Measurements from ENCODE around the gene ZKSCAN1. TPM values are rescaled to one million over a fixed set of nuclear protein-coding genes. Genes with fewer than 3 reads are reported as not detected.

Gene ZKSCAN1
- total RNA-seq, 1 experiment from 2014 or later: 61.2 TPM

GRCh38 chr7:100059251-100059739, 43.9 kb downstream of the ZKSCAN1 start:
- TF ChIP-seq ATF3 (IDR thresholded peaks at IDR 0.05): no peak
- no peak for TF ChIP-seq TCF7L2 (IDR thresholded peaks at IDR 0.05; ENCODE audit: borderline replicate concordance, extremely low read depth, insufficient read depth, insufficient read length)
- no peak for TF ChIP-seq SIN3A (IDR thresholded peaks at IDR 0.05; ENCODE audit: low read depth)
- no peak for TF ChIP-seq RAD21 (IDR thresholded peaks at IDR 0.05; ENCODE audit: low read depth)
- TF ChIP-seq CEBPB (IDR thresholded peaks at IDR 0.05; ENCODE audit: low read depth): no peak
- TF ChIP-seq ELF1 (IDR thresholded peaks at IDR 0.05; ENCODE audit: borderline replicate concordance, low read depth): no peak
- TF ChIP-seq CTCF (IDR thresholded peaks at IDR 0.05 in 2 of 3, conservative IDR thresholded peaks at IDR 0.05 in 1 of 3; ENCODE audit: borderline replicate concordance in 1 of 3, insufficient read depth in 1 of 3, low read depth in 2 of 3, low read length in 2 of 3): no peak
- TF ChIP-seq CBX3 (IDR thresholded peaks at IDR 0.05; ENCODE audit: low read depth): no peak
- no peak for TF ChIP-seq JUND (IDR thresholded peaks at IDR 0.05)
- TF ChIP-seq EZH2phosphoT487 (IDR thresholded peaks at IDR 0.05; ENCODE audit: borderline replicate concordance): no peak
- no peak for TF ChIP-seq SP1 (IDR thresholded peaks at IDR 0.05; ENCODE audit: low read depth)
- TF ChIP-seq EGR1 (IDR thresholded peaks at IDR 0.05; ENCODE audit: low read depth): no peak
- no peak for TF ChIP-seq YY1 (IDR thresholded peaks at IDR 0.05; ENCODE audit: extremely low read depth, insufficient replicate concordance, low read depth, low read length)
- no peak for TF ChIP-seq POLR2AphosphoS5 (IDR thresholded peaks at IDR 0.05; ENCODE audit: low read depth, low read length)
- TF ChIP-seq ZNF274 (IDR thresholded peaks at IDR 0.05; ENCODE audit: low read depth, low read length): no peak
- H3K4me1 ChIP-seq (ENCODE audit: control insufficient read depth in 1 of 2, insufficient read depth in 2 of 2, low read length in 2 of 2): no peaks in the 10 kb centered on the region
- H3K27me3 ChIP-seq (ENCODE audit: insufficient read depth, low read length): no peaks in the 10 kb centered on the region
- intact Hi-C loops (cut with micrococcal nuclease): no loop called here
- no peak overlapping the region for H3K9ac ChIP-seq (ENCODE audit: low read length)
- no peak overlapping the region for H2AFZ ChIP-seq (ENCODE audit: low read depth, low read length, poor library complexity, severe bottlenecking)
- no peaks in the 10 kb centered on the region for H3K79me2 ChIP-seq (ENCODE audit: insufficient read depth, low read length)
- no peak overlapping the region for H3K4me2 ChIP-seq (ENCODE audit: low read length)
- no peaks in the 10 kb centered on the region for H4K20me1 ChIP-seq (ENCODE audit: insufficient read depth)
- DNase-seq (ENCODE audit: low read depth, low spot score) (no peak), ATAC-seq (no peak)
- H3K36me3 ChIP-seq (ENCODE audit: control insufficient read depth in 1 of 2, insufficient read depth in 2 of 2, low read length in 2 of 2): peaks cover 15 to 18% of the 10 kb centered on the region in 2 experiments; a peak in 3 of 4 replicates
- H3K4me3 ChIP-seq (replicated peaks in 1 of 2; ENCODE audit: low read depth in 1 of 2, low read length in 2 of 2): no peak overlapping the region
- RAD21 ChIA-PET (ENCODE audit: low non-redundant PET in 1 of 2, low total read pairs in 2 of 2, uncharacterized antibody in 2 of 2, unreplicated experiment in 2 of 2): no interaction called here
- BruUV-seq (replicated peaks): no TSS peak
- CTCF ChIA-PET: no interaction called here
- no peaks in the 10 kb centered on the region for H3K9me2 ChIP-seq (ENCODE audit: insufficient read depth)
- no peaks in the 10 kb centered on the region for H3K9me3 ChIP-seq (ENCODE audit: control insufficient read depth in 1 of 2, insufficient read depth in 1 of 2, low read depth in 1 of 2, low read length in 2 of 2)
- H3K27ac ChIP-seq (ENCODE audit: low read depth, low read length): no peak overlapping the region
- POLR2A ChIA-PET: no interaction called here
